SK-MEL-5 (cell line): ENCODE results near the gene SELP. TPM values are rescaled to one million over a fixed set of nuclear protein-coding genes. Genes with fewer than 3 reads are reported as not detected.

ENCODE experiments used
- DNase-seq: peaks from one replicate; pipeline ENCODE4 v3.0.0-alpha.2; 2016; ENCODE audit warnings: low read depth, low spot score
- in situ Hi-C: cut with HindIII; loops from 2 replicates; pipeline ENCODE4 v1.10.0; 2016; ENCODE audit warnings: low sequenced_read_pairs, high pct_unique_total_duplicates, low pct_unique_long_range_greater_than_20kb
- total RNA-seq: library from RNA; depleted of rRNA; stranded (reverse); fragments of >200 nt; shearing (Covaris generic); gene quantifications from 2 replicates; pipeline ENCODE4 v1.2.3, GENCODE V29; 2014; rRNA removed

The SELP gene
- total RNA-seq, 1 experiment from 2014 or later: not detected

DNA sequence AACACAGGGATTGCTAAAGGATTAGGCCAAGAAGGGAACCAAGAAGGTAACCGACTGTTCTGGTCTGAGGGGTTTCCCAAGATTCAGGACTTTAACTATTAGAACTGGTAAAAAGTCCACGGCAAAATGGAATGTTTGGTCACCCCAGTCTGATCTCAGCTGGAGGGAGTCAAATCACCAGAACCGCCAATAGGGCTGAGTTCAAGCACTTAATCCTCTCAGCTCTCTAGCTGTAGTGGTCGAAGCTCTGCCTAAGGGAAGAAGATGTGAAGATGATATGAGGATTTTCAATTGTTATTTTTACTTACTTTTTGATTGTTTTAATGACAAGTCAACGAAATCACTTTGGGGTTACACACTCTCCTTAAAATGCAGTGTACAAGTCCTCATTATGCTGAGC, 72.8 kb downstream of the SELP start:
- in situ Hi-C loops: no loop called here
- DNase-seq: no peak

GRCh38 chr1:169550294-169550693, 79.6 kb downstream of the SELP start:
- in situ Hi-C loops: no loop called here
- DNase-seq: peak; percentile 81

GRCh38 chr1:169548282-169548681, 81.6 kb downstream of the SELP start:
- in situ Hi-C loops: no loop called here

GRCh38 chr1:169546087-169546995, 83.6 kb downstream of the SELP start:
- DNase-seq: peak; percentile 84
- in situ Hi-C loops: no loop called here

More at GRCh38 chr1:169548282-169548681, 81.6 kb downstream of the SELP start:
- DNase-seq: no peak

- in situ Hi-C loops: no loop called here
Observed at GRCh38 chr1:169545472-169545871, 84.5 kb downstream of the SELP start.

DNA sequence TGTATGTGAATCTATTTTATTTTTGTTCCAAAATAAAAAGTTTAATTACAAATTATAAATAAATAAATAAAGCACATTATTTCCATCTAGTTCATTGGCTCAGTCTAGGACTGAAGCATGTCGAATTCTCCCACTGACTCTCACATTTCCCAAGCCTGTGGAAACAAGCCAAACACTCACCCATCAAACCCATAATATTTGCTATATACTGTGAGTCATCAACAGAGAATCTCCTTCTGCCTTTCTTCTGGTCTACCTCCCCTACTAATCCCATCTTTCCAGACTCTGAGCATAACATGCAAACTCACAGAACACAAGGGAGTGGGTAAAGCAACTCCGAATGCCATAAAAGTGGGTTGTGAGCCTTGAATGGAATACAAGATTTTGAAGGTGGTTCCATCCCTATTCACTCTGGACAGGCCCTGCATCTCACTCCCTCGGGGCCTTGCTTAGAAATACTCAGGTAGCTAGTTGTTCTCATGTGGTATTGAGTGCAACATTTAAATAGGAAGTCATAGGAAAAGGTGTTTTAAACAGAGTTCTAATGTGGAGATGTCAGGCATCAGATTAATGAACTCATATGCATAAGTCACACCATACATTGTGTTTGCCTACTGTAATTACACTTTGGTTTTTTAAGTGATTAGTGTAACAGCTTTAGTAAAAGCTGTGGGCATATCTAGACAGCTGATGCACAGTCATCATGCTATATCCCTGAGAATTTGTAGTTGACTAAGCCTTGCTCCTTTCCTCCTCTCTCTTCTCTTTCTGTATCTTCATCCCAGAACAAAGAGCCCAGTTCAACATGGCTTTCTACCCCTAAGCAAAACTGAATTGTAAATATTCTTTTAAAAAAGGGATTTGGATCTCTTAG, 90.7 kb downstream of the SELP start:
- in situ Hi-C loops: no loop called here
- no peak for DNase-seq

More at GRCh38 chr1:169545472-169545871, 84.5 kb downstream of the SELP start:
- DNase-seq: no peak

Other genes with a start within 250 kb of the SELP start
- gene CCDC181, start 202.7 kb downstream of the SELP start, total RNA-seq: 0.13 TPM in 1 of 2 replicates, not detected in the other
- gene SLC19A2, start 144.2 kb downstream of the SELP start, total RNA-seq: 151 and 163 TPM in 2 replicates
- gene F5, start 43.6 kb downstream of the SELP start, total RNA-seq: not detected in 2 replicates
- gene SELL, start 81.5 kb upstream of the SELP start, total RNA-seq: not detected in 2 replicates
- gene SELE, start 104.0 kb upstream of the SELP start, total RNA-seq: not detected in 2 replicates
- 13.6 and 17.0 TPM in 2 replicates for gene METTL18, start 164.8 kb upstream of the SELP start, total RNA-seq